Measurements from ENCODE around the gene SYNE3. TPM values are rescaled to one million over a fixed set of nuclear protein-coding genes. Genes with fewer than 3 reads are reported as not detected.

Gene SYNE3
- total RNA-seq, 4 donors from 2014 or later = 46.9 to 109 (median 88.6) TPM

DNA sequence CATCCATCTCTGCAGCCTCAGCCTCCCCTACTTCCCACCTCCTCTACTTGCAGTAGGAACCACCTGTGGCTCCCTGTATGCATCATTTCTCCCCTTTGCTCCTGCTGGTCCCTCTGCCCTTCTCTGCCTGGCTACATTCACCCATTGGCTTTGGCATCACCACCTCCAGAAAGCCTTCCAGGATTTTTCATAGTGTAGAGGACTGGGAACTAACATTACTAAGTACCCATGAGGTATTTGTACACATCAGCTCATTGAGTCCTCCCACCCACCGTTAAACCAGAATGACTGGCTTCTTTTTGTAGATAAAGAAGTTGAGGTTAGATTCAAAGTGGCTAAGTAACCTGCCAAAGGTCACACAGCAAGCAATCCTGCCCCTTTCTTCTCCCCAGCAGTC is 17.1 kb downstream of the SYNE3 start:
- ATAC-seq (ENCODE audit: low FRiP score) = no peak
- TF ChIP-seq, protein P1, sequence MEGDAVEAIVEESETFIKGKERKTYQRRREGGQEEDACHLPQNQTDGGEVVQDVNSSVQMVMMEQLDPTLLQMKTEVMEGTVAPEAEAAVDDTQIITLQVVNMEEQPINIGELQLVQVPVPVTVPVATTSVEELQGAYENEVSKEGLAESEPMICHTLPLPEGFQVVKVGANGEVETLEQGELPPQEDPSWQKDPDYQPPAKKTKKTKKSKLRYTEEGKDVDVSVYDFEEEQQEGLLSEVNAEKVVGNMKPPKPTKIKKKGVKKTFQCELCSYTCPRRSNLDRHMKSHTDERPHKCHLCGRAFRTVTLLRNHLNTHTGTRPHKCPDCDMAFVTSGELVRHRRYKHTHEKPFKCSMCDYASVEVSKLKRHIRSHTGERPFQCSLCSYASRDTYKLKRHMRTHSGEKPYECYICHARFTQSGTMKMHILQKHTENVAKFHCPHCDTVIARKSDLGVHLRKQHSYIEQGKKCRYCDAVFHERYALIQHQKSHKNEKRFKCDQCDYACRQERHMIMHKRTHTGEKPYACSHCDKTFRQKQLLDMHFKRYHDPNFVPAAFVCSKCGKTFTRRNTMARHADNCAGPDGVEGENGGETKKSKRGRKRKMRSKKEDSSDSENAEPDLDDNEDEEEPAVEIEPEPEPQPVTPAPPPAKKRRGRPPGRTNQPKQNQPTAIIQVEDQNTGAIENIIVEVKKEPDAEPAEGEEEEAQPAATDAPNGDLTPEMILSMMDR (IDR thresholded peaks at IDR 0.05) = no peak
- no peak for DNase-seq (ENCODE audit: low spot score)

DNA sequence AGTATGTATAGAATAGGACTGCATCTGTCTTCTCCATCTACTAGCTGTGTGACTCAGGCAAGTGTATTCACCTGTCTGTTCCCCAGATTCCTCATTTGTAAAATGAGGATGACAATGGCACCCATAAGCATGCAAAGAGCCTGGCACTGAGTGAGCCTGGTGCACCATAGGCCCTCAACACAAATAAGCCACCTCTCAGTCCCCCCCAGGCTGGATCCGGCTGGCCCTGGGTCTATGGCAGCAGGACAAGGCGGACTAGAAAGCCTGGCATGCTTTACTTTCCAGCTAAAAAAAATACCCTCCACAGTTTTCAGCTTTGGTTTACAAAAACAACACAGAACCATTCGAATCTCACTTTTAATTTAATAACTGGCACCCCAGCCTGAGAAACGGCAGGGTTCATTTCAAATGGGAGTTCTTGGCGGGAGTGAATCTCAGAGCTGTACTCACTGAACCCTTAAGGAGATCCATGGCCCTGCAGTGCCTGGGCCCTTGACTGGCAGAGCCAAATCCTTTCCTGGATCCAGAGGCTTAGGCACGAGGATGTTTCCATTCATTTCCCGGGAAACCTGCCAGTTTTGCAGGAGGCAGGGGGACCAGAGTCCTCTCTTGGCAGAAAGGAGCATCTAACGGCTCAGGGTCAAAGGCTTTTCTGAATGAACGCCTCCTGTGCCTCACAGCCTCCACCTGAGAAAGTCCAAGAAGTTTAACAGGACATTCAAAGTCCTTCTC is 17.7 kb downstream of the SYNE3 start:
- ATAC-seq (ENCODE audit: low FRiP score) = no peak
- TF ChIP-seq, protein P1 (IDR thresholded peaks at IDR 0.05) = no peak
- no peak for DNase-seq (ENCODE audit: low spot score)

DNA sequence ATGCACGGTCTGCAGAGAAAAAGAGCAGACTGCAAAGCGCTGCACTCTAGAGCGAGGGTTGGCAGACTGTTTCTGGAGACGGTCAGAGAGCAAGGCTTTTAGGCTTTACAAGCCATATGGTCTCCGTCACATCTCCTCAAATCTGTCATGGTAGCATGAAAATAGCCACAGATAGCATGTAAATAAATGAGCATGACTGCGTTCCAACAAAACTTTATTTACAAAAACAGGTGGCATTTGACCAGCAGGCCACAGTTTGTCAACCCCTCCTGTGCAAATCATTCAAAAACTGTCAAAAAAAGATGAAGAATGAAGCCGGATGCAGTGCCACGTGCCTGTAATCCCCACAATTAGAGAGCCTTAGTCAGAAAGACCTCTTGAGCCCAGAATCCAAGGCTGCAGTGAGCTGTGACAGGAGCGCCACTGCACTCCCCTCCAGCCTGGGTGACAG is 18.9 kb downstream of the SYNE3 start:
- DNase-seq (ENCODE audit: low spot score) = no peak
- ATAC-seq (ENCODE audit: low FRiP score) = no peak
- TF ChIP-seq, protein P1 (IDR thresholded peaks at IDR 0.05) = no peak

DNA sequence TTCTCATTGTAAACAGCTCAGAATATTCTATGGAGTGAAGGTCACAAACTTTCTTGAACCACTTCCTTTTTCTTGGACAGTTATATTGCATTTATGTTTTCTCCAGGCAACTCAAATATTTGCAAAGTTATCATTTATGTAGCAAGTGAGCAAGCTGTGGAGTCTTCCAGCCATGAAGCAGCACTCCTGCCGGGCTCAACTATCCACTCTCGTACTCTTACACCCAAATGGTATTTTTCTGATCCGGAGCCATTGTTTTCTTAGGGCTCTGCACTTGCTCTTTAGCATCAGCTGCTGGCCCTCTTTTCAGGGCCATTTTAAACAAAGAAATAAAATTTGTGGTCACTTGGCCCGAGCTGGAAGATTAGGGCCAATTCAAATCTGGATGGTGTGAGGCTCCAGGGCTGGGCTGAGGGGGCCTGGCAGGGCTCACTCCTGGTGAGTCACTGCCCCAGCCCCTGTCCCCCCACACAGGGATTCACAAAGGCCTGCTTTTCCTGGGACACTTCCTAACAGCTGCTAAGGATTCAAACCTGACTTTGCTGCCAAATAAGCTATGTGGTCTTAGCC is 19.7 kb downstream of the SYNE3 start:
- ATAC-seq (ENCODE audit: low FRiP score) (no peak), DNase-seq (ENCODE audit: low spot score) (no peak)
- TF ChIP-seq, protein P1 (IDR thresholded peaks at IDR 0.05) = no peak

DNA sequence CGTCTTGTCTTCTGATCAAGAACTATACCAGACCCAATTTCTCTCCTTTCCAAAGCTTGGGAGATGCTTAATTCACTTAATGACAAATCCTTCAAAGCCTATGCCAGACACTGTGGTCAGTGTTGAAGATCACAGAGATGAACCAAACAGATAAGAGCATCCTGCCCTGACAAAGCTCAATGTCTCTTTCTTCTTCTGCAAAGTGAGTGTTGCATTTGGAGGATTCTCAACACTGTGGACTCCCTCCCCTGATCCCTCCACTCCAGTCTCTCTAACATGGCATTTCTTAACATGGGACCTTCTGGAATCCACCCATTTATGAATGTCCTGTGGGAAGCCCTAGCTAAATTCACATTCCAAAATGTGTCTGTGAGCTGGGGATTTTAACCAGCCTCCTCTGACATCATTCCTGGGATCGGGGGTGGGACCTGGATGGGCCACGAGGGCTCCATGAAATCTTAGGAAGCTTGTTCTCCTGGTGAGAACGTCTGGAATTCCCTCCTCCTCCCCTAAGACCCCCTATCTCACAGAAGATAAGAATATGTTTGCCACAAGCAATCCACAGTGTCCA is 20.3 kb downstream of the SYNE3 start:
- ATAC-seq (ENCODE audit: low FRiP score) (no peak), DNase-seq (ENCODE audit: low spot score) (no peak)
- TF ChIP-seq, protein P1 (IDR thresholded peaks at IDR 0.05) = no peak

DNA sequence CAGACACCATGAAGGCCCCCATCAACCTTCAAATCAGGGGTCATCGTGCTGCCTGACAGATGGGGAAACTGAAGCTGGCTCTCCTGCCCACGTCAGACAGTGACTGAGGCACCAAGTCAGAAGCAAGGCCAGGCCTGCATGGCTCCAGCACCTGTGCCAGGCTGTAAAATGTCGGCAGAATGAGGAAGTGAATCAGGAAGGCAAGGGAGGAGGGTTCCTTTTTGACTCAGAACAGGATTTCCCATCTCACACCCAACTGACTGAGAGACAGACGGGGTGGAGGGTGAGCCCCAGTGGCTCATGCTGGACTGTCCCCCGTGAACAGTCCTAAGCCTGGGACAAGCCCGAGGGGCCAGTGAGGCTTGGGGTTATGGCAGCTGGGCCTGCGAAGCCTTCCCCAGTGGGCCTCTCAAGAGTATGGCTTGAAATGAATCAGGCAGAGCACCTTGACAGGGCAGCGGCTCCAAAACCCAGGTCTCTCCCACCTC is 20.9 kb downstream of the SYNE3 start:
- ATAC-seq (ENCODE audit: low FRiP score) (no peak), DNase-seq (ENCODE audit: low spot score) (no peak)
- TF ChIP-seq, protein P1 (IDR thresholded peaks at IDR 0.05) = no peak

Data from omental fat pad (tissue), 4 donors.